NK-92 (cell line): ENCODE data around the gene CTNNB1.

Experiments used
- DNase-seq: peaks from one replicate; lab custom pipeline; 2025; ENCODE audit not compliant: unreplicated experiment; lab: John Stamatoyannopoulos, UW

Gene CTNNB1

DNA sequence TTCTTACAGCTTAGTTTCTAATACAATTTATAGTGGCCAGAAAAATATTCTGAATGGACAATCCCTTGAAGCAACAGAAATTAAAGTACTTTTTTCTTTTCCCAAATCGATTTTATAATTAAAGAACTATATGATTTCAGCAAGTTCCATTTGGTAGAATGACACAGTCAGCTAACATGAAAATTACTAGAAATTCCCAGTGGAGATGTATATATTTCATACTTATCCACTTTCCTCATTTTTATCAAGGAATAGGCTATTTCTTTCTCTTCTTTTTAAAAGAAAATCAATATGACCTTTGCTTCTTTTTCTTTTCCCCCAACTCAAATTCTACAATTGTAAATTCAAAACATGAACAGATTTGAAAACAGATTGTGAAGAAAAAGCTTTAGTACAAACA is 6.4 kb upstream of the CTNNB1 start:
- DNase-seq = no peak

DNA sequence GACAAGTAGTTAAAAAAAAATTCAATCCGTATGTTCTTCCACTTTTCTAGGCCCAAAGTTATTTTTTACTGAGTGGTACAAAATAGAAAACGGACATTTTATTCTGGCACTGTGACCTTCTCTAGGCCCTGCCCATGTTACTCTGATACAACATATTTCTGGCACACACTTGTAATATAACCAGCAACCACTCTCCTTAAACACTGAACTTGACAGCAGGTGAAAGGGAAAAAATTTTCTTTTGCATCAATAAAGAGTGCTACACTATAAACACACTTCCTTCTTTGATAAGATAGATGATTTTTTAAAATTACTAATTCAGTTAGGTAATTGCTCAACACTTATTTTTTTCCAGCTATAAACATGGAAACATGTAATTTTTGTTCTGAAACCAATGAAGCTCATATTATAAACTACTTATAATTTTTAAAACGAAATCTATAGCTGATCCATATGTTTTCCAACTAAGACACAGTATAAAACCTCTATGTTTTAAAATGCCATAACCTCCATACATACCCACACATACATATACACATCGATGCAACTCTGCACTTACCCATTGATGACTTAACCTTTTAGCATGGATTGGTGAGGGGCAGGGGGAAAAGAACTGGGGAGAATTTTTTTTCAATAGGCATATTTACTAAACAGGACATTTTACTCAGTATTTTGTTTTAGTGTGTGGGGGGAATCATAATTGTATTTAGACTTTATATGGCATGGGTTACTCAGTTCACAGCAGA is 5.3 kb upstream of the CTNNB1 start:
- DNase-seq = no peak

DNA sequence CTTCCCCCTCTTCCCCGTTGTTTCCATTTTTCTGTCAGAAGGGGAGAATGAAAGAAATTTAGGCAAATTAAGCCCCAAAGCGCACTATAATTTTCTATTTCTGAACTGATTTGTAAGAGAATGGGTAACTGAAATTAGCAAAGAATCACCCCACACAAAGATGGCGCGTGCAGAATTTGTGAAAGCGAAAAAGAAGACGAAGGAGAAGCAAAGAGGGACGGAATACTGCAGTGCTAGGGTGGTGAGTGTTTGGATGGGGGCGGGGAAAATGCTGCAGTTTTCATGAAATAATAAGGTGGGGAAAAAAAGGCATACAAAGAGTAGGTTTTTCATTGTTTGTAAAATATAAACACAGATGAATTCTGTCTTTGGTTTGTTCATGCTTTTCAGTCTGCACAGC is 4.6 kb upstream of the CTNNB1 start:
- no peak for DNase-seq

DNA sequence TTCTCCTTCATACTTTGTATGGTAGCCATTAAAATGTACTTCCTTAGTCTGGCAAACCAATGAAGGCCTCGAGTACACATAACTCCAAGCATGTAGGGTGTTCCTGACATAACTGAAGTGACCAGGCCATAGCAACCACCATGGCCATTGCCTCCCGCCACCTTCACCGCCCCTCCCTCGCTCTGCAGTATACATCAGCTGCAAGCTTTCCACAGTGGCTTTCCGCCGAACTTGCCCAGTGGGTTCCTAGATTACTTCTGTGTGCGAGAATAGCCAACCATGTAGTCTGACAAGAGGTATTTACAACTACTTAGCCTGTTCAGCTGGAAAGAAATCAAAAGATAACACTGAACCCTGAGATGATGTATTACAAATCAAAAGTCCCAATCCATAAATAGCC is 3.4 kb upstream of the CTNNB1 start:
- DNase-seq = no peak

DNA sequence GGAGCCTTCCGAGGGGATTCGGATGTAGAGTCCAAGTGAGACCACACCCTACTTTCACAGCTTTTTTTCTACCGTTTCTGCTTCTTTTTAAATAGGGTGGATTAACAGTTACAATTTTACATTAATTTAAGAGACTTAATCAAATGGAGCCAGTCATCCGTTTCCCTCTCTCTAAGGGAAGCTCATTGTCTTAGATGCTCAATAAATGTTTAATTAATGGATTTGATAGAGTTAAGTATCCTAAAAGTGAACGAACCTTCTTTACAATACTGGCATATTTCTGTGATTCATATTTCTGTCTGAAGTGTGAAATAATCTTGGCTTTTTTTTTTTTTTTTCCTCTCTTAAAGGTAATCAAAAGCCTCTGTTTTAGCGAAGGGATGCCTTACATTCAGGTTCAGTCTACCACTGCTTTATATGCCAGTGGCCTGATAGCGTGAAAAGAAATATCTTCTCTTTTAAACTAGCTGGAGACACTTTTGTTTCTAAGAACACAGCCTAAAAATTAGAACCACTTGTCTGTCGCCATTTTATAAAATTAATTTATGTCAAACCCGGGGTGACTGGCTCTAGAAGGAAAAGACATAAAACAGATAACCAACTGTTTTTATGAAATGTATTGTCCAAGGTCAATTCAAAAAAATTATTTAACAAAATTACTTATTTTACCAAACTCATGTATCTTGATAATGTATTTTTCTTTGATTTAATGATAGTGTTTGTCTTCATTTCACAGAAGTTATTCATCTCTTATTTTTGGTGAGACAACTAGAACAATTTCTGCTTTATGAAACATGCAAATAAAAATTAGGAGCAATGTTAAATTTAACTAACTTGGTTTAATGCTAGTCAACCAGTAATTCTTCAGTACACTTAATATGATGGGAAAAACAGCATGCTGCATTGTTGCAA is 2.5 kb upstream of the CTNNB1 start:
- DNase-seq = no peak

DNA sequence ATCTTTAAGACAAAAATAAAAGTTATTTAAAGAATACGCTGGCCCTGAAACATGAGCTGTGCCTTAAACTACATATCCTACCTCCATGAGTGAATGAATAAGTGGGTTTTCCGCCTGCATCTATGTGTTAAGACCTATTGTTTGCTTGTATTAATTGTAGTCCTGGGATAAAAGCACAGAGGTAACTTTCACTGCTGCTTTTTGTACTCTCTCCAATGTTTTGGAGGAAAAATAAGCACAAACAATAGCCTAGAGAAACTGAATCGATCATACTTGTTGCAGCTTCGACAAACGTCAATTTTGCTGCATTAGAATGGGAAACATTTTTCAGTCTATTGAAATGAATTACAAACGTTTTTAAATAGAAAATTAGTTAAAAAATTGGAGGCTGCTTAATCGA is 1.3 kb upstream of the CTNNB1 start:
- no peak for DNase-seq

DNA sequence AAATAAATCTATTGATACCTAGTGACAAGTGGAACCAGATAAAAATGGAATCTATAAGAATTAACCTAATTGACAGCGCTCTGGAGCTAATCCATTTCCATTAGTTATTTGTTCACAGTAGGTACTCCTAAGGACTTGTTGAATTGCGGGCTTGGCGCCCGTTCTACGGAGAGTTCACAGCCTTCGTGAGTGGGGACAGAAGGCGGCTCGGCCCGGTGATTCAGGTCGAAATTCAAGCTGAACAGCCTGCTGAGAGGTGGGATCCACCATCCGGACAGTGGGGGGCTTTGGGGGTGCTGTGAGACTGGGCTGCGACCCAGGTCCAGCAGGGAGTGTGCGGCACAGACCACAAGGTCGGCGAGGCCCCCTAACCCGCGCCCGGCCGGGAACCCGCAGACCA is 779 bp upstream of the CTNNB1 start:
- DNase-seq = no peak

DNA sequence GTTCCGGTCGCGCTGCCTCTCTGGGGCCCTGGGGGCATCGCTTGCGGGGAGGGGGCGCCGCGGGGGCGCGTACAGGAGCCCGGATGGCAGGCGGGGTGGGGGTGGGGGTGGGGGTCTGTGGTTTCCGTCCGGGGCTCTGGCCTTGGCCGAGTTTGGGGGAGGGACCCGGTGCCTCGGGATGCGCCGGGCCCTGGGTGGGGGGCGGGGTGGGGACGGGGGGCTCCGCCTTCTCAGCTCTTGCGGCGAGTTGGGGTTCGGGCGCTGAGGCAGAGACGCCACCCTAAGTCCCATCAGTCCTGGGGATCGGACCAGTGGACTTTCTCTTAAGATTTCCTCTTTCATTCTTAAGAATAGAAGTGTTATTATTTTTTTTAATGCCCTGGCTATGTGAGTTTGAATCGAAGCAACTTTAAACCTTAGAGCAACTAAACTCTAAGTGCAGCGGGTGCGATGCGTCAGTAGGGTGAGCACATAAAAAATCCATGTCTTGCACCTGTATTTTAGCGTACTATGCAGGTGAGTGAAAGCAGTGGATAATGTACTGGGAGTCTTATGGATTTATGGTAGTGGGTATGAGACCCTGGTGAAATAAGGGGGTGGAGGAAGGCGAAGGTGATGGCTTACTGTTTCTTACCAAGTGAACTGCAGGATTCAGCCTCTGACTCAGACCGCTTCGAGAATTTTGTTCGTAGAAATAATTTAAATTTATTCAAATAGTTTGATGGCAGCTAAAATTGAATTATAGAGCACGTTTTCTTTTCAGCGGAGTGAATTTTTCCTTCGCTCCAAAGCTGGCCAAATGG is 762 bp downstream of the CTNNB1 start:
- DNase-seq = no peak

DNA sequence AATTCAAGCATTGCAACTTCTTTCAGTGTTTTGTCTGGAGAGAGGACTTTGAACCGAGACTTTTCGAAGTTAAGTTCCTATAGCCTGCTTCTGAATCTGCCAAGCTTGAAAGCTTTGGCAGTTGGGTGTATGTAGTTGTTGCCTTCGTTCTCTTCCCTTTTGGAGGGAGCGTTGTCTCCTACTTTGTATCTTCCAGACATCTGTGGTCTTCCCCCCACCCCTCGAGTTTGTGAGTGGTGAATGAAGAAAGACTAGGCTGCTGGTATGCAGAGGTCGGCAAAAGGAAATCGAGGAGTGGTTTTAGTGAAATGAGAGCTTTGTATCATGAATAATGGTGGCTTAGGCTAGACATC is 1.3 kb downstream of the CTNNB1 start:
- no peak for DNase-seq

DNA sequence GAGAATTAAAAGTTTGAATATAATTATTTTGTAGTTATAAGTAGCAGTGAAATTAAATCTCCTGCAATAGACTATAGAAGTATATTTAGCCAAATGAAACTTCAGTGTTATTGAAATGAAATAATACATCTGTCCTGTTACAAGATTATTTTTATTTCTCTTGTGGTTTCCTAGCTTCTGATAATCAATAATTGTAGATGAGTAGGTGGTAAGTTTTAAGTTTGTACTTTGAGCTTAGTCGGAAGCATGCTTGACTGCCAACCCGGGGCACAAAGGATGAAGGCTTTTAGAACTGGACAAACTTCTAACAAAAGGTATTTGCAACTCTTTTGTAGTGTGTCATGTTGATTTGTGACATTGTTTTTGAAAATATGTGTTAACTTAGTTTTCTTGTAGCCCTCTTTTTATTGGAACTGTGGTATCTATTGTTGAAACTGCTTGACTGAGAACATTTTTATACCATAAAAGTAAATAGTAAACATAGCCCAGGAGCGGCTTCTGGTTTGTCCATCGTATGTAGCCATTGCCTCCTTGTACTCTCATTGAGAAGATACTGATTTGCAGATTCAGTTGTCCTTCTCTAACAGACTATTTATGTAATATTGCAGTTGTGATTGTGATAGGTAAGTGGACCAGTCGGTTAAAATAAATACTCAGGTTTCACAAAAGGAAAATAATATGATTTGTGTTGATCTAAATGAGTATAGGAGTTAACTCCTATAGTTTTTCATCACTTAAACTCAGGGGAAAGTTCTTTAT is 2.9 kb downstream of the CTNNB1 start:
- no peak for DNase-seq

DNA sequence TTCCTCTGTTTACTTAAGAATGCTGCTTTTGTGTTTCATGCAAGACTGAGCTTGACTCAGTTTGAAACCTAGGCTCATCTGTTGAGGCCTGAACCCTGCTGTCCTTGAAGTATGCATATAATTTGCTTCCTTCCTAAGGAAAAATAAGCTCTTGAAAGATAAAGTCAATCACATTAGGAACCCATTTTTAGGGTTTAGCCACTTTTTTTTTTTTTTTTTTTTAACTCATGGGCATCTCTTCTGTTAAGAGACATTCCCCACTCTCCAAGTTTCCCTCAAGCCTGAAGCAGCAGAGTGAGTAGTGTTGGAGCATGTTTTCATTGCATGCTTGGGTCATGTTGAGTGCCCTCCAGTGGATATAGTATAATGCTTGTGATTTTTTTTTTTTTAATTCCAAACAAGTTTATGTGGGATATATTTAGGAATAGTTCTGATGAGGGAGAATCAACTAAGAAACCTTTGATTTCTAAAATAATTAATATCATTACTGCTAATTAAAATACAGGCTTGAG is 3.6 kb downstream of the CTNNB1 start:
- DNase-seq = no peak

DNA sequence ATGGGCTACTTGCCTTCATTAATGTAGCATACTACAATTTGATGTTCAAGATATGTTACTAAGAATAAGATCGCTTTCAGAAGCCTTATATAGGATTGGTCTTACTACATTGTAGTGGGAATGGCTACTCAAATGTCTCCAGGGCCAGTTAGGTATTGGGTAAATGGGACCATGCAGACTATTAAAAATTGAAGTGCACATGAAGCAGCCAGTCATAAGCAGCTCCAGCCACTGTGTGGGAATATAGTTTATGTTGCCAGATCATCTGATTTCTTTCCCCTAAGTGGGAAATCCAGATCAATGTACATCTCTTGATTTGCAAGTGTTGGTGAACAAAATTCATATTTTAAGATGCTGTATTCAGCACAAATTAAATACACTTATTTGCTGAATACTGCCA is 5.1 kb downstream of the CTNNB1 start:
- no peak for DNase-seq

DNA sequence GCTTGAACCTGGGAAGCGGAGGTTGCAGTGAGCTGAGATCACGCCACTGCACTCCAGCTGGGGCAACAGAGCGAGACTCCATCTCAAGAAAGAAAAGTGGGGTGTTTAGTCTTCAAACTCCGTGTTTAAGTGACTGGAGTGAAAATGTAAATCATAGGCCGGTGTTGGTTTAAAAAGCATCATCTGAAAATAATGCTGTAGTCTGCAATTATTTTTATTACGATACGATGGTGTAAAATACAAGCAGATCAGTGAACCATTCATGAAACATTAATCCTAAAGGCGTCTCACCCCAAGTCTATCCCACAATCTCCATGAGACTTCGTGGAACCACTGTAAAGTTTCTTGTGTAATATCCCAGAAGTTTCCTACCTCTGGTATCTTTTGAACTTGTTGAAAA is 6.3 kb downstream of the CTNNB1 start:
- DNase-seq = no peak

DNA sequence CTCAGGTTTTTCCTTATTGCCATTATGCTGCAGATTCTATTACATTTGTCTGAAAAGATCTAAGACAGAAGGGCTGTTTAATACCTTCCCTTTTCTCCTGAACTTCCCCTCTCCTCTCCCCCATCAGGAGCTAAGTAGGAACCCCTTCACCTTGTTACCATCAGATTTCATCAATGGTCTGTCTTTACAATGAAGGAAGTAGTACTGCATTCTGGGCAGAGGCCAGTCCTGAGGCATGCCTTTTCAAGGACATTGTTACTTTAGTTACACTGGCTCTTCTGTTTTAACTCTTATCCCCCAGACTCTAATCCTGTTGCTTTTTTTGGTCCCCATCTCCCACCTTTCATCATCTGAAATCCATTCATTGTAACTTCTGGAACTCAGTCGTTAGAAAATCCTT is 8.1 kb downstream of the CTNNB1 start:
- DNase-seq = no peak

DNA sequence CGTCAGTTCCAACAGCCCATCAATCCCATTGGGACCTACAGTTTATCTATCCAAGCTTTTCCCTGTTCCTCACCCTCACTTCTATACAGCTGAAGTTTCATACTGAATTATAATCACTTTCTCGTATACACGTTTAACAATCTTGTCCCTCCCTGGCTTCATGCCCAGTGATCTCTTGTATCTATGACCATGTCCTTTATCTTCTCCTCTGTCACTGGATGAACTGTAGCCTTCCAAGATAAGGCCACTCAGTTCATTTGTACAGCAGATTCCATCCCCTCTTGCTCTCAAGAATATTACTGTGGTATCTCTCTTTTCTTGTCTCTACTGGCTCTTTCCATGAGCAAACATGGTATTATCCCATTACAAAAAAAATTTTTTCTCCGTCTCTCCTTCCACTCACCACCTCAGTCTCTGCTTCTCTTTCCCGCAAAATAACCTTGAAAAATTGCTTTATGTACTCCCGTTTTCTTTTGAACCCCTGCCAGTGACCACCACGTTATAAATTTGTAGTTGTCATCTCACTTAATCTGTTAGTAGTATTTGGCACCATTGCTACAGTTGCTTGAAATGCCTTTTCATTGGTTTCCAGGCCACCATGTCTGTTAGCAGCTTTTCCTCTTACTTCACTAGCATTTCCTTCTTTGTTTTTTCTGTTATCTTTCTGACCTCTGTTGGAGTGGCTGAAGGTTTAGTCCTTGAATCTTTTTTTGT is 9.4 kb downstream of the CTNNB1 start:
- no peak for DNase-seq

DNA sequence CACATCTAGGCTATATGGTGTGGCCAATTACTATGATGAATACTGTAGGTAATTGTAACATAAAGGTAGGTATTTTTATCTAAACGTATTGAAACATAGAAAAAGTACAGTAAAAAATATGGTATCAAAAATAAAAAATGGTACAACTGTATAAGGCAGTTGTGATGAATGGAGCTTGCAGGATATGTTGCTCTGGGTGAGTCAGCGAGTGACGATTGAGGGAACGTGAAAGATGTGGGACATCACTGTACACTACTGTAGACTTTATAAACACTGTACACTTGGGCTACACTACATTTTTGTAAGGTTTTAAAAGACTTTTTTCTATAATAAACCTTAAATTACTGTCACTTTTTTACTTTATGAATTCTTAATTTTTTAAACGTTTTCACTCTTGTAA is 10.3 kb downstream of the CTNNB1 start:
- no peak for DNase-seq

DNA sequence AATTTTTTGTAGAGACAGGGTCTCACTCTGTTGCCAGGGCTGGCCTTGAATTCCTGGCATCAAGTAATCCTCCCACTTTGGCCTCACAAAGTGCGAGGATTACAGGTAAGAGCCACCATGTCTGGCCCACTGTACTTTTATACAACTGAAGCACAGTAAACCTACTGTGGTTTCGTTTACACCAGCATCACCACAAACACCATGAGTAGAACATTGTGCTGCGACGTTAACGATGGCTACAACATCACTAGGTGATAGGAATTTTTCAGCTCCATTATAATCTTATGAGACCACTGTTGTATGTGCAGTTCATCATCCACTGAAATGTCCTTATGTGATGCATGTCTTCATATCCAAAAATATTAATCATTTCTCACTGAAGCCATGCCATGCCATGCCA is 11.7 kb downstream of the CTNNB1 start:
- no peak for DNase-seq

DNA sequence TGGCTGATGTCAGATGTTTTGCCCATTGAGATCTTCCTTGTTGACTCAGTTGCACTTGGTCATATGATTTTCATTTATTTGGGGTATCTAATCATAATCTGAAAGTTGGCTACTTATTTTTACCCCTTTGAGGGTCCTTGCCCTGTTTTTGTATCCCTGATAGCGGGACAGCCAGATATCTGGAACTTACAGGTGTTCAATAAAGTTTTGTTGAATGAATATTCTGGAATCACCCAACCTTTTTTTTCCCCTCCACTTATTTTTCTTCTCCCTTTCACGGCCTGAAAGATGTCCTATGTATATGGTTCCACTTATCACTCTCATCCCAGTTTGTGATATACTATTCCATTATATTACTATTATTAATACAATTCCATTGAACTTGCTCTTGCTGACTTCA is 12.8 kb downstream of the CTNNB1 start:
- no peak for DNase-seq

DNA sequence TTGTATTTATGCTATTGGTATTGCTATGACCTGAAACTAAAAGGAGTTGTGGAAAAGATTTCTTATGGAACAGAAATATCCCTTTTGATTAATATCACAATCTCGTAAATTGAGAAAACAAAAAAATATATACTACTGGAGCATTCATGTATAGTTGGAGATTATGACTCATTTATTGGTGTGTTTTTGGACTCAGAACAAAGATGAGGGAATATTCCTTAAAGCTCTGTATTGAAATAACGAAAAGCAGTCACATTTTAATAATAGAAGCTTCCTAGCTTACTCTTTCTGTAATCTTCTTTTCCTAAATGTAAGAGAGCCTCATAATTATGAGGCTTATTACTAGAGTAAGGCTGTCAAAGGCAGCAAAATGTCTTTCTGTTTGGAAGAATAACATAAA is 14.3 kb downstream of the CTNNB1 start:
- no peak for DNase-seq

DNA sequence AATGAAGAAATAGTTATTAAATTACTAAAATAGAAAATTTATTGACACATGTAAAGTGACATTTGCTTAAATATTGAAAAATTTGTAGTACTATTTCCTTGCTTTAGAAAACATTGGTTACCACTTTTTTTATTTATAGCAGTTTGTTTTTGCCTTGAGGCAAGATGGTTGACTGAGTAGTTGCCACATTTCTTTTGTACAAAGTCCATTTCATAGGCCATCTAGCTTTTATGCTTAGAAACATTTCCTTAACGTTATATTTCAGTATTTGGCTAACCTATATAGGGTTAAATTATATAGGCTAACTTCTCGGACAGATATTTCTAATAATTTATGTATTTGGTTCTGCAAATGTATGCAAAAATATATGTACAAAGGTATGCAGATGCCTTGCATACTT is 17.1 kb downstream of the CTNNB1 start:
- no peak for DNase-seq
